Lower lobe of right lung (tissue), 2 donors: ENCODE results near the gene DYRK1A. TPM values are rescaled to one million over a fixed set of nuclear protein-coding genes. Genes with fewer than 3 reads are reported as not detected.
A peak's percentile ranks its signal among the peaks of the same experiment; 100 is the strongest.

Source experiments
- ATAC-seq, 2 donors: fragments of 200-7000 bp; cut with Tn5 transposase; one replicate each; pipeline ENCODE4 v1.9.1; 2020 to 2022; ENCODE audit warnings: mild to moderate bottlenecking in 2 of 2, moderate library complexity in 2 of 2
- DNase-seq: peaks from one replicate; pipeline ENCODE4 v3.0.0-alpha.2; 2020
- H3K27ac ChIP-seq: fragments of 200-600 bp; one replicate; pipeline ENCODE4 v1.8.0; 2022
- H3K27me3 ChIP-seq: fragments of 200-600 bp; one replicate; pipeline ENCODE4 v1.8.0; 2022; ENCODE audit warnings: low read depth
- H3K36me3 ChIP-seq: fragments of 200-600 bp; one replicate; pipeline ENCODE4 v1.8.0; 2022; ENCODE audit warnings: mild to moderate bottlenecking
- H3K4me1 ChIP-seq: fragments of 200-600 bp; one replicate; pipeline ENCODE4 v1.8.0; 2022
- H3K4me3 ChIP-seq: fragments of 200-600 bp; one replicate; pipeline ENCODE4 v1.8.0; 2022; ENCODE audit warnings: mild to moderate bottlenecking
- H3K9me3 ChIP-seq: fragments of 200-600 bp; one replicate; pipeline ENCODE4 v1.8.0; 2022
- intact Hi-C: fragments of 100-400 bp; cut with DNase I; formaldehyde crosslinking; loops from one replicate; pipeline ENCODE4 v1.11.0; 2022
- total RNA-seq: library from RNA; stranded (reverse); fragmentation: NEBNext Ultra II Directional; extraction: Animal tissue kit (Norgen Biotek cat#: 25700); gene quantifications from one replicate; pipeline ENCODE4 v1.2.1, GENCODE V29; 2021
- TF ChIP-seq, protein P1 (sequence below): fragments of 200-600 bp; IDR thresholded peaks from one replicate; pipeline ENCODE4 v1.8.0; 2022; ENCODE audit warnings: antibody characterized with exemption, mild to moderate bottlenecking
- donor health status: DM: no; HTN: yes; CAD: no; lungs with severe emphysema.

Gene DYRK1A
- total RNA-seq, 1 donor from 2014 or later = 67.7 TPM

- H3K4me1 ChIP-seq = peaks cover 20% of the 10 kb centered on the region
- H3K4me3 ChIP-seq = no peak overlapping the region
- intact Hi-C loops = no loop called here
- TF ChIP-seq, protein P1, sequence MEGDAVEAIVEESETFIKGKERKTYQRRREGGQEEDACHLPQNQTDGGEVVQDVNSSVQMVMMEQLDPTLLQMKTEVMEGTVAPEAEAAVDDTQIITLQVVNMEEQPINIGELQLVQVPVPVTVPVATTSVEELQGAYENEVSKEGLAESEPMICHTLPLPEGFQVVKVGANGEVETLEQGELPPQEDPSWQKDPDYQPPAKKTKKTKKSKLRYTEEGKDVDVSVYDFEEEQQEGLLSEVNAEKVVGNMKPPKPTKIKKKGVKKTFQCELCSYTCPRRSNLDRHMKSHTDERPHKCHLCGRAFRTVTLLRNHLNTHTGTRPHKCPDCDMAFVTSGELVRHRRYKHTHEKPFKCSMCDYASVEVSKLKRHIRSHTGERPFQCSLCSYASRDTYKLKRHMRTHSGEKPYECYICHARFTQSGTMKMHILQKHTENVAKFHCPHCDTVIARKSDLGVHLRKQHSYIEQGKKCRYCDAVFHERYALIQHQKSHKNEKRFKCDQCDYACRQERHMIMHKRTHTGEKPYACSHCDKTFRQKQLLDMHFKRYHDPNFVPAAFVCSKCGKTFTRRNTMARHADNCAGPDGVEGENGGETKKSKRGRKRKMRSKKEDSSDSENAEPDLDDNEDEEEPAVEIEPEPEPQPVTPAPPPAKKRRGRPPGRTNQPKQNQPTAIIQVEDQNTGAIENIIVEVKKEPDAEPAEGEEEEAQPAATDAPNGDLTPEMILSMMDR = no peak
- H3K9me3 ChIP-seq = no peaks in the 10 kb centered on the region
- H3K27me3 ChIP-seq = no peaks in the 10 kb centered on the region
- DNase-seq (no peak), ATAC-seq (no peak)
- H3K36me3 ChIP-seq = peaks cover 4% of the 10 kb centered on the region
- H3K27ac ChIP-seq = no peak overlapping the region
These were observed 62.8 kb downstream of the DYRK1A start for GRCh38 chr21:37429356-37429755.

DNA sequence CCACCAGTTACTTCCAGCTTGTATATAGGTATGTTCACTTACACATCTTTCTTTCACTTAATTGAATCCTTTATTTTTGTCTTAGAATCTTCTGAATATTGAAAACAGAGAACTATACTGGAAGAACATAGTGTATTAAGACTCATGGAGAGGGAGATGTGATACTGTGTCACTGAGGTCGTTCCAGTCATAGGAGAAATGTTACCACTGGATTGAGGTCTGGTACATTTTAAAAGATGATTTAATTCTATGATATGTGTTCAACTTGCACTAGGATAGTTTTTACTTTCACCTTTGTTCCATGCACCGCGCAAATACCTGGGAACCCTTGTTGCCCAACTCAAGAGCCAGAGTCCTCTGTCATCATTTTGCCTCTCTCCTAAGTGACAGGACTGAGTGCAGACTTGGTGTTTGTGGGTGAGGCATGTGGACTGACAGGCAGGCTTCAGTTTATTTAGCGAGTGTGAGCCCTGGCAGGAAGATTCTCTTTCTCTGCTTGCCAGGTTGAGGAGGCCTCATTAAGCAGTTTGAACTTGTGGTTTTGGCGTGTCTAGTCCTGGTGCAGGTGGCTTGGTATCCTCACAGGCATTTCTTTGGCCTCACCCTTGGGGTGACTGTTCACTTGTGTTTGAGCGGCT, 63.7 kb downstream of the DYRK1A start:
- Histone ChIP-seq H3K4me3 (no peak overlapping the region), H3K36me3 (peaks cover 4% of the 10 kb centered on the region), H3K27me3 (no peaks in the 10 kb centered on the region), H3K27ac (no peak overlapping the region), H3K4me1 (peaks cover 17% of the 10 kb centered on the region), H3K9me3 (no peaks in the 10 kb centered on the region)
- DNase-seq = no peak
- TF ChIP-seq, protein P1 = no peak
- ATAC-seq = peak in 1 of 2 donors; percentile 65
- intact Hi-C loops = no loop called here

- Histone ChIP-seq H3K4me3 (no peak overlapping the region), H3K4me1 (peaks cover 27% of the 10 kb centered on the region), H3K36me3 (peaks cover 4% of the 10 kb centered on the region), H3K27ac (no peak overlapping the region), H3K27me3 (no peaks in the 10 kb centered on the region), H3K9me3 (no peaks in the 10 kb centered on the region)
- intact Hi-C loops = no loop called here
- DNase-seq (no peak), ATAC-seq (no peak)
- TF ChIP-seq, protein P1 = no peak
These were observed 64.7 kb downstream of the DYRK1A start for GRCh38 chr21:37431243-37431642.

GRCh38 chr21:37432710-37433455, 66.3 kb downstream of the DYRK1A start:
- TF ChIP-seq, protein P1 = no peak
- intact Hi-C loops = no loop called here
- DNase-seq = no peak
- Histone ChIP-seq H3K27ac (no peak overlapping the region), H3K27me3 (no peaks in the 10 kb centered on the region), H3K4me3 (no peak overlapping the region), H3K4me1 (peaks cover 35% of the 10 kb centered on the region), H3K9me3 (no peaks in the 10 kb centered on the region), H3K36me3 (peaks cover 4% of the 10 kb centered on the region)
- no peak for ATAC-seq

DNA sequence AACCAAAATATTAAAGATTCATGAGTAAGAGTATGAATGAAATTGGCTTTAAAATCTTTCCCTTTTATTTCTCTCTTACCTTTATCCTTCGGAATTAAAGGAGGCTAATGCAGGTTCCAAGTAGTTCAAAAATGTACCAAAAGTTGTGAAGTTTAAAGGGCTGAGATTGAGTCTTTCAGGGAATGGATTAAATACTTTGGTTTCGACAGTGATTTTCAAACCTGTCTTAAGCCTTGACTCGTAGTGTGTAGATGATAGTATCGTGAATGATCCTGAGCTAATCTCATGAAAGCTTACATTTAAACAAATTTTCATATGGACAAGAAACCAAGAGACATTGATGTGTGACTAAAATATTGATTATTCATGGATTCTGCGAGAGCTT, 66.9 kb downstream of the DYRK1A start:
- Histone ChIP-seq H3K27ac (no peak overlapping the region), H3K27me3 (no peaks in the 10 kb centered on the region), H3K4me1 (peaks cover 41% of the 10 kb centered on the region), H3K36me3 (peaks cover 4% of the 10 kb centered on the region), H3K4me3 (no peak overlapping the region), H3K9me3 (no peaks in the 10 kb centered on the region)
- TF ChIP-seq, protein P1 = no peak
- DNase-seq (no peak), ATAC-seq (no peak)
- intact Hi-C loops = no loop called here
